ENCODE data around the gene TEKT3.
A peak's percentile ranks its signal among the peaks of the same experiment; 100 is the strongest.

Gene TEKT3

DNA sequence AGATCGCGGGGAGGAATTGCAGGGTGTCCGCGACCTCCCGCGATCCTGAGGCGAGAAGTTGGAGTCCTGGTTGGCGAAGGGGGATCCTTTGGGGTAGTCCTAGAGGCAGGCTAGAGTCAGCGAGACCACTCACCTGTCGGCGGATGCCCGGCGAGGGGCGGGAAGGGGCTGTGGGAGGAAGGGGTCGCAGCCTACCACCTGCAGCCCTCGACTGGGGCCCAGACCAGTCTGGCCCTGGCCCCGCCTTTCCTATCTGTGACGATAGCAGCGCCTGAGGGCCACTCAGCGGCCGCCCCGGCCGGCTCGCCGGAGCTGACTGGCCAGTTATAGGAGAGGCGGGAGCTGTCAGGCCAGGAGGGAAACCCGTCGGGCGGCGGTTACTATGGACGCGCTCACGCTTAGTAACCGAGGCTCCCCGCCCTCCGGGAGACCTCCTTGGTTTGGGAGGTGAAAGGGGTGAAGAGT, at the start of gene TEKT3:
Gene TEKT3, minus strand, starts transcription at position 213 of the 465 bp plus-strand sequence. CDS start 10,012 bp downstream, outside the sequence.
- peak; percentile 42 for DNase-seq

DNA sequence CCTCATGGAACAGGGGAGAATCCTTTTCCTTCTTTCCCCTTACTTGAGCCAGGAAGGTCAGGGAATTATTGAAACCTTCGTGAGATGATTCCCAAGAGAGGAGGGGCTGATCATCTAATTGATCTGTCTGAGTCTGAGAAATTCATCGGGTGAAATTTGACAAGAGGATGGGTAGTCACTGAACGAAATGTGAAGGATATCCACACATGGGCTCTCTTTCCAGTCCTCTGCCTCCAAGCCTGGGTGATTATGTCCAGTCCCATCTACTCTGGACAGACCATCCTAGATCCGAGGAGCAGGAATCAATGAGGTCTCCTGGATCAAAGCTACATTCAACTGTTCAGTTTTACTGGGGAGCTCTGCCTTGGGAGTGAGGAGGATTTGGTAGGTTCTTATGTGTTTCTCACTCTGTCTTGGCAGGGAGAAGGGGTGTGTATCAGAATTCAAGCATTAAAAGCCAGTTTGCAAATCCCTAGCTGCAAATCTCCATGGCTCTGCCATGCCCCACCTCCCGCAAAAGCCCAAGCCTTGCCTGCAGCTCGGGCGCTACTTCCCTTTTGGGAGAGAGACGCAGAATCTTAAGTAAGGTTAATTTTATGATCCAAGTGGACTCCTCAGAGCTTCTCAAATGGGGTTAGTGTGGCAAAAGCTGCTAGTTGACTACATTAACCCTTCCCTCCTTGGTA, 47.1 kb upstream of the TEKT3 start:
- DNase-seq: no peak

DNA sequence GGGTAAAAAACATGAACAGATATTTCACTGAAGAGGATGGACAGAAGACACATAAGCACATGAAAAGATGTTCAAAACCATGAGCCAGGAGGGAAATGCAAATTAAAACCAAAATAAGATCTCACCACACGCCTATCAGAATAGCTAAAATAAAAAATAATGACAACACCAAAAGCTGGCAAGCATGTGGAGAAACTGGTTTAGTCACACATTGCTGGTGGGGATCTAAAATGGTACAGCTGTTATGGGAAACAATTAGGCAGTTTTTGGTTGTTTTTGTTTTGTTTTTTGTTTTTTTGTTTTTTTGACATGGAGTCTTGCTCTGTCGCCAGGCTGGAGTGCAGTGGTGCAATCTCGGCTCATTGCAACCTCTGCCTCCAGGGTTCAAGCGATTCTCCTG, 44.7 kb upstream of the TEKT3 start:
- DNase-seq: no peak

DNA sequence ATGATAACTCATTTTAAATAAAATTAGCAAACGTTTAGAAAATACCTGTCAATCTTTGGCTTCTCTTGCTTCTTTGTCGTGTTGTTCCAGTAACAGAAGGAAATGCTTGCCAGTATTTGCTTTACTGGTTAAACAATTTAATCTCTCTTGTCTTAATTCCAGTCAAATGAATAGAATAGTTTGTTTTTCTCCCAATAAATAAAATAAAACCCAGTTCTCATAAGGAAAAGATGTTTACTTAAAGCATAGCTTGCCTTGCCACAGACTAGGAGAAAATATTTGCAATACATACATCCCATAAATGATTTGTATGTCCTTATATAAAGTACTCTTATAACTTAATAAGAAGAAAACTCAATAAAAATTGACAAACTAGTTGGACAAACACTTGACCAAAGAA, 43.9 kb upstream of the TEKT3 start:
- DNase-seq: no peak

DNA sequence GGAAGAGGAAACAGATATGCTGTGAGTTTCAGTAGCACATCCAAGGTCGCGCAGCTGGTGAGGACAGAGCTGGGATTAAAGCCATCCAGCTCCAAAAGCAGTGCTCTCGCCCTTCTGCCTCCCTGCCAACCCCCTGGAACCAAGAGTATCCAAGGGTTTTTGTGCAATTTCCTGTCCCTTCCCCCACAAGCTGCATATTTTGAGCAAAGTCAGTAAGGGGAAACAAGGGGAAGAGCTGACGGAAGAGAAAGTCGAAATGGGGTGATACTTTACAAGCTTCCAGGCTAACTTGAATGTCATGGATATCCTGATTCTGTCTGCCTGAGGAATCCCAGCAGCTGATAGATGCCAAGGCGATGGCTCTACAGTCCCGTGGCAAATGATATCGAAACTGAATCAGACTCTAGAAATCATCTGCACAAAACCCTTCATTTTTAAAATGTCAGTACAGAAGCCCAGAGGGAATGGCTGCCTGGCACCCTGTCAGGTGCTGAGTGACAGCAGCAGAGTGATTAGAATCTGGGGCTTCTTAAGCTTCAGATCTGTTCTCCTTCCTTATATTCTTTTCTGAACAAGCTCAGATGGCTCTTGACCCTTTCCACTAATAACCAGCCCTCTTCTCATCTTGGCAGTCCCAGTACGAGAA, 42.9 kb upstream of the TEKT3 start:
- DNase-seq: no peak

DNA sequence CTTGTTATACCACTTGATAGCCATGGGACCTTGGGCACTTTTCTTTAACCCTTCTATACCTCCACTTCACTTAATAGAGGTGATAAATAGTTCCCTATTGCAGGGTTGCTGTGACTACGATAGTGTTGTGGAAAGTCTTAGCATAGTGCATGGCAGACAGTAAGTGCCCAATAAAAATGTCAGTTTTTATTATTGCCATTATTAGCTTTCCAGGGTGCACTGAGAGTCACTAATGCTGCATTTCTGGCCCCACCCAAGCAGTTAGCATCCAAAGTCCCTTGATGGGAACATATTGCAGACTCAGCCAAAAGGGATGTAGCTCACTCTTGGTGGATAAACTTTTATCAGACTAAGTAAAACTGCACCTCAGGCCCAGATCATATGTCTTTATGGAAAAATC, 41.5 kb upstream of the TEKT3 start:
- DNase-seq: no peak

DNA sequence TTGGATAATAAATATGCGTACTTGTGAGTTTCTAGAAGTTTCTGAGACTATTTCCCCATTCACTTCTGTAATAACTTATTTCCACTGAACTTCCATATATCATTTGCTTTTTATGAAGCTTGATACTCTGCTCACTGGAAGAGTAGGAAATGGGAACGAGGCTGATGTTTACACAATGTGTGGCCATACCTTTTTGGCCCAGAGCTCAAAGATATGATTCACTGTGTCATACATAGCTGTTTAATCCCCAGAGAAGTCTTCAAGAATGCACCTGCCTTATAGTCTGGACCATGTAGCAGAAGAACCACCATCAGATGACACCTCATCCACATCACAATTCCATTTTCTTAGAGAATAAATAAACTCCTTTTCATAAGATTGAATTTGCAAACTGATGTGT, 40.3 kb upstream of the TEKT3 start:
- no peak for DNase-seq

DNA sequence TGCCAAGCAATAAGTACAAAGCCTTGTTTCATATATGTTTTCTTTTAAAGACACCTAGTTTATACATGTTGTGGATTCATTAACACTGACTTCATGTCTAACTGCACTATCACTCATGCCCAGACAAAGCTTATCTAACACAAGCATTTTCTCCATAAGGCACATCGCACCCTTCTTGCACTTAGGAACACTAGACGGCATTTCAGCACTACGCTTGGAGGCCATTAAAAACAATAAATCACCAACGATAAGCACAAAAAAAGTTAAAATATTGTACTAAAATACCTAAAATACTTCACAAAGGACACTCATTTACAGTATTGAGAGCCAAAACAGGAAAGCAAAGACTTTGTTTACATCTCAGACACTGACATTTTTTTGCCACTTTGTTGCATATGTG, 39.0 kb upstream of the TEKT3 start:
- peak; percentile 63 for DNase-seq

DNA sequence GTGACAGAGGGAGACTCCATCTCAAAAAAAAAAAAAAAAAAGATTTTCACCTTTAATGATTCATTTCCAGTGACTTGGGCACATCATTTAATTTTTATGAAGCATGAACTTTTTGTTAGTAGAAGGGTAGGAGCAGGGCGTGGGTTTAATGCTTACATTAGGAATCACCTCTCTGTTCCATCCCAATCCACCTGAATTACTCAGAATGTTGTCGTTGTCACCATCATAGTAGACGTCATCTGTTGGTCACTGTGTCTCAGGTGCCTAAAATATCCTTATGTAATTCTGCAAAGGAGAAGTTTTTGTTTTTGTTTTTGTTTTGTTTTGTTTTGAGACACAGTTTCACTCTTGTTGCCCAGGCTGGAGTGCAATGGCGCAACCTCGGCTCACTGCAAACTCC, 38.3 kb upstream of the TEKT3 start:
- no peak for DNase-seq

DNA sequence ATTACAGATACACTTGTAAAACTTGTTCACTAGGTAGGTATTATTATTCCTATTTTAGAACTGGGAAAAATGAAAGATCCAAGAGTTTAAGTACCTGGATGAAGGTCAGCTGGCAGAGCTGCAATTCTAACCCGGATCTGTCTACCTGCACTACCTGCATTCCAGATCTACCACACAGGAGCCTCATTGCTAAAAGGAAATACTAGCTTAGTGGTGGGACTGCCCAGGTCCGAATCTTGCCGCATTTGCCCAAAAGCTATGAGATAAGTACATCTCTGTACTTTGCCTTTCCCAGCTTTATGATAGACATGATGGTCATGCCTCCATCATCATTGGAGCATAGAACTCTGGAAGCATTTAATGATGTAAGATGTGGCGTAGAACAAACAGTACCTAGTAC, 36.8 kb upstream of the TEKT3 start:
- DNase-seq: no peak

DNA sequence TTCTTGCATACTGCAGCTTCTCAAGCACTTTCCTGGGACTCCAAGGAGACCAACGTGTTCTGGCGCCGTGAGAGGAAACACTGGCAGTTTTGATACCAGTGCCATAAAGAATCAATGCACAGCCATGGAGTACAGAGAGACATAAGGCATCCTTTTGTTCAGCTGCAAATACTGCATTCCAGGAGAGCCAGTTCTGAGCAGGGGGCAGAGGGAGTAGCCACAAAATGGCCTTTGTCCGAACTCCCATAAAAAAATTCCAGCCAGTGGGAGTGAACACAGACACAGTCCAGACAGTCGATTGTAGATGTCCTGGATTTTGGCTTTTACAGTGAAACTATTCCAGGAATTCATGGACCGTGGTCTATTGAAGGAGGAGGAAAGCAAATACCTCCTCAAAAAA, 36.2 kb upstream of the TEKT3 start:
- DNase-seq: no peak

DNA sequence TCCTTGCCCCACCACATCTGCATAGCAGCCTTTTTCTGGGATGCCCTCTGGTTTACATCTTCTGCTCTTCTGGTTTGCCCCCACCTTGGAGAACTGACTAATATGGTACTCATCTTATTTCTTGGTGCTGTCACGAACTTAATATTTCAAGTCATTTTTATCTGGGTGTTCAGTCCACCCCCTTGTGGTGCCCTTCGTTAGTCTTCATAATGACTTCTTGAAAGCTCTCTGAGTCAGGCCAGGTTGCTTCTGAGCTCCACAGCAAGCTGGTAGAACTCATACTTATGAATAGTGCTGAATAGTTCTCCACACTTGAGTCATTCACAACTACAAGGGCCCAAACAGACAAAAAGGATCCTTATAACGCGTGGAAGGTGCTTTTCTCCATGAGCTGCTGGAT, 35.8 kb upstream of the TEKT3 start:
- DNase-seq: no peak

DNA sequence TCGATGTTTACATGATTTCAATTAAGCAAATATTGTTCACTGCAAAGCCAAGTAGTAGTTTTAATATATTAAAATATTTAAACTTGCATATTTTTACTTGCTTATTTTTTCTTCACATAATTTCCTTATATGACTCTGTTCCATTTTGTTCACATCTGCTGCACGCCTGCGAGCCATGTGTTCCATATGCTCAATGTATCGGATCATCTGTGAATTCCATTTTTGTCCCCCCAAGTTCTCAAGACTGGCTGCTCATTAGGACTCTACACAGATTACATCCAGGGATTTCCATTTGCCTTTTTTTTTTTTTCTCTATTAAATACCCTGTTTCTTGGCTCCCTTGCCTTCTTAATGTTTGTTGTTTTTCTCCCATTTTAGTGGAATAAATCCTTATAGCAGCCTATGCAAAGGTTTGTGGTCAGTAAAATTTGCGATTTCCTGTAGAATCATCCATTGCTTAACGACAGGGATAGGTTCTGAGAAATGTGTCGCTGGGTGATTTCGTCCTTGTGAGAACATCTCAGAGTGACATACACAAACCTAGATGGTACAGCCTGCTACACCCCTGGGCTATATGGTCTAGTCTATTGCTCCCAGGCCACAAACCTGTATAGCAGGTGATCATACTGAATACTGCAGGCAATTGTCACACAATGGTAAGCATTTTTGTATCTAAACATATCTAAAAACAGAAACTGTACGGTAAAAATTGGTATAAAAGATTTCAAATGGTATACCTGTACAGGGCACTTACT, 30.2 kb upstream of the TEKT3 start:
- DNase-seq: no peak

DNA sequence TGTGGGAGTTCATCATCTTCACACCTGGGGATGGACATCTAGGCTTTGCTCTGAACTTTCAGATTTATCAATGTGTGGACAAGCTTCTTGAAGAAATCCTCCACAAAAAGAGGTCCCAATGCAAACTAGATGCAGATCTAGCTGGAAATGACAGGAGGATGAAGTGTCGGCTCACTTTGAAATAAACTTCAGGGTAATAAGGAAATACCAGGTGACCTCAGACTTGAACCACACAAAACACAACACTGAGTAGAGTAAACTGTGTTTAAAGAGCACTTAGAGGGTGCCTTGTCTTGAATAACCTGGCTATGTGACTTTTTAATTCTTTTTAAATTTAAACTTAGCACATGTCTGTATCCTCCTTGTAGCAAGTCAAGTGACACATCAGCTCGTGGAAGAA, 27.2 kb upstream of the TEKT3 start:
- no peak for DNase-seq

DNA sequence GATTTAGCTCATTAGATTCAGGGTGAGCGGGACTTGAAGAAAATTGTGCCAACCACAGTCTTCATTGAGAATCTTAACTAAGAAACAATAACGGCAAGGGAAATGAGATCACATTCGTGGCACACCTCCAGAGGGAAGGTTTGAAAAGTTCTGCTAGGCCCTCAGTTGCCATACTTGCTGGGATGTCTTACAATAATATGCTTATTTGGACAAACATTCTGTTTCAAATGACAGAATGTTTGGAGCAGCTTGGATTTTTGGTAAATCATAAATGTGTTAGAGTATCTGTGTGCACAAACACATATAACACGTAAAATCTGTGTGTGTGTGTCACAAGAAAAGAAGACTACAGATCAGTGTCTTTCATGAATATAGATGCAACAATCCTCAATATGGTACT, 24.6 kb upstream of the TEKT3 start:
- no peak for DNase-seq

DNA sequence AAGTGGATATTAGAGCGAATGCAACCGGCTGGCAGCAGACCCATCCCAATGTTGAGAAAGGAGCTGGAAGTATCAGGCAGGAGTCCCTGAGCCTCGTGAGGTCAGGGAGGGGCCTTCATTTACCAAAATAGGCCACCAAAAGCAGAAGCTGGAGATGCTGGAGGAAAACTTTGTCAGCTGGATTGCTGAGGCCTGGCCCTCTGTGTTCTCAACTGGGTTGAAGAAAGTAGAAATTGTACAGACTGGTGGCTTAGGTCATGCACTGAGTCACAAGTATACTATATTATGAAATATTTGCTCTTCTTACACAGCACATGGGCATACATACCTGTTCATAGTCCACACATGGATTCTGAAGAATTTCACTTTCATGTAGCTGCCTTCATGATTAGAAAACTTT, 23.2 kb upstream of the TEKT3 start:
- DNase-seq: no peak

DNA sequence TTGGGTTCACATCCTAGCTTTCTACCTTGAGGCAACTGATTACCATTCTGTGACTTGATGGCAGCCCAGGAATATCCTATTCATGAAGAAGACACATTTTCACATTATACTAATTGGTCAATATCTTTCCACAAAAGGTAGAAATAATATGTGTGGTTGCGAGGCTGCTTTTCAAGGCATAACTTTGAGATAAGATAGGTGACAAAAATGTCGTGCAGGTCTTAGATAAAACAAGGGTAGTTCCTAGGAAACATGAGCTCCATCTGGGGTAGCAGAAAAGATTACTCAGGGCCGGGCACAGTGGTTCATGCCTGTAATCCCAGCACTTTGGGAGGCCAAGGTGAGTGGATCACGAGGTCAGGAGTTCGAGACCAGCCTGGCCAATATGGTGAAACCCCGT, 22.3 kb upstream of the TEKT3 start:
- DNase-seq: no peak

DNA sequence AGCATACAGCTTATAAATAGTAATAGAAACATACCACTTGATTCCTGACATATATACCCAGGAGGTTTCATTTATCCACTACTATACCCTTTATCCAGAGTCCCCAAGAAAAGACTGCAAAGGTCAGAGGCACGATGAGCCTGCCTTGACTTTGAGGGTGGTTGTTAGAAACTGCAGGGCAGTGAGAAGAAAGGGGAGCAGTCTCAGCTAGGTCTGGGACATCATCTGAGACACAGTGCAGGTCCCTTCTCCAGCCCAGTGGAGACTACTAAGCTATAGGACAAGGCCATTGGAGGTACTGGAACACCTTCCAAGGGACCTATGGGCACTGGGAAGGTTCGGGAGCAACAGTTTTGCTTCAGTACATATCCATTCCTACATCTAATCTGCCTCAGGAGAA, 20.2 kb upstream of the TEKT3 start:
- no peak for DNase-seq

DNA sequence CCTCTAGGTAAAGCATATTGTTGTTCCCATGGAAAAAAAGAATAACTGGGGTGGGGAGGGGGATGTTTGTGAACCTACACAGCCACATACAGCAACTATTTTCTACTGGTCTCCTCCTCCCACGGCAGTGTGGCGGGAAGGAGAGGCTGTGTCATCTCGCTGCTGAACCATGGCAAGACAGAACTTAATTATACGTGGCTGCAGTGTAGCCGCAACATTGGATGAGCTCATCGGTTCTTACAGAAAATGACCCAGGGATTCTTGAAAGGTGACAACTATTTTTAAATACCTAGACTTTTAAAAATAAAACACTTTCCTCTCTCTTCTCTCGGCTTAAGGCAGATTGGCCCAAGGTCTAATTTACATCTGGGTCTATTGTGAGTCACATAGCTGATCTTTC, 19.8 kb upstream of the TEKT3 start:
- DNase-seq: no peak

DNA sequence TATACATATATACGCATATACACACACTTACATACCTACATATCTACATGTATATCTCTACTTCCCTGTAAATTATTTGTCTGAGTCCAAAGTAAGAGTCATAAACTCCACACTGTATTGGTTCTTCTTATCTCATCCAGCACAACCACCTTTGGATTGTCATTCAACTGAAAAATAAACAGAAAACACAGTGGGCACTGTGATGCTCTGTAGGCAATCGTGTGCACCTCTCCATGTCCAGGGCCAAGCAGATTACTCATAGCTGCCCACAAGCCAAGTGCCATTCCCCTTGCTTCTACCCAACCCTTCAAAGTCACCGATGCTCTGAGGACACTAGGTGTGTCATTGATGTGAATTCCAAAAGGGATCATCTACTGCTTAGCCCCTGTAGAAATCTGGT, 12.9 kb upstream of the TEKT3 start:
- no peak for DNase-seq

DNA sequence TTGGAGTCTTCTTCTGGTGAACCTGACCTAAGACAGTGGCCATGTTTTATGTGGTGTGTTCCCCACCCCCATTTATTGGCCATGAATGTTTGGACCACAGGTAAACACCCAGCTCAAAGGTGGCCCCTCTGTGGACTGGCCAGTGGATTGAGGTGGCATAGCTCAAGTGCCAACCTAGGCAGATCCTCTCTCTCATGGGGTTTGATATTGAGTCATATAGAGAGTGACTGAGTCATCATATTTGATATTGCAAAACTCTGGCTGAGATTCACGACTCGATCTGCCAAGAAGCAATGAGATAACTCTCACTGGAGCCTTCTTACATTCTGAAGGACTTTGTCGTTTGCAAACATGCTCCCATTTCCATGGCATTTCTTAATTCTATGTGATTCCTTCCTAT, 10.5 kb upstream of the TEKT3 start:
- no peak for DNase-seq

DNA sequence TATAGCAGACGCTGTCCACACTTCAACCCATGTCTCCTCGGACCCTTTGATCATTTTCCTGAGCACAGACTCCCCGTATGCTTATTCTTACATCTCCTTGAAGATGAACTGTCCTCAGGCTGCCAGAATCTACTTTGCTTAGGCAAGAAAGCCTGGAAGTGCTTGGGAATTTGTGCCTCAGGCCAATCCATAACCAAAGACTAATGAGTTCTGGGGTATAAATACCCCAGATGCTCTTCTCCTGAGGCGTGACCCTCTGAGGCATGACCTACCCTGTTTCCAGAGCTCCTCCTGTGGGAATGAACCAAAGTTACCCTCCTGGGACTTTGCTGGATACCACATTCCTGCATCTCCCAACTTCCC, 10.1 kb upstream of the TEKT3 start:
- DNase-seq: no peak

DNA sequence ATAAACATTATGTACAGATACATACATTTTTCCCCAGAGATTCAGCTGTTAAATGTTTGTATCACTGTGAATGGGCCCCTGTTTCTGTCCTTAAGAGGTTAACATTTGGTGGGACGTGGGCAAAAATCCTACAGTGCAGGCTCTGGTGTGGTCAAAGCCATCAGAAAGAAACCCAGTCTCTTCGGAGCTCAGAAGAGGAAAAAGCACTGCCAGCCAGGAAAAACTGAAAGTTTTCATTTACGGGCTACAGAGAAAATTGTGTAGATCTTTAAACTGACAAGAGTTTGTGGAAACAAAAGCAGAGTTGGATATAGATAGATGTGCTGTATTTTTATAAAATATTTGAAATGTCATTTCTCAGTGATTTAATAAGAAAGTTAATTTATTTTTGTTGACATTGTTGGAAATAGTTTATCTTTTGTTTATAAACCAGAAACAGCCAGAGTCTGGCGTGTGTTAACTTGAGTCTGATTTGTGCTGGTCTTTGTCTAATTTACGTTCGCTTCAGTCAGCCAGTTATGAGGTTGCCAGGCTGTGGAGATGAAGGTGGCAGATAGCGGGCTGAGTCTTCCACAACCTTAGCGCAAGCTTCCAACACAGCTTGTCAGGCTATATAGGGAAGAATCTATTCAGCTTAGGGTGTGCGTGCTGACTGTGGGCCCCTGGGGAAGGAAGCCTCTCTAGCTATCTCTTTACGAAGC, 9.5 kb upstream of the TEKT3 start:
- DNase-seq: no peak

DNA sequence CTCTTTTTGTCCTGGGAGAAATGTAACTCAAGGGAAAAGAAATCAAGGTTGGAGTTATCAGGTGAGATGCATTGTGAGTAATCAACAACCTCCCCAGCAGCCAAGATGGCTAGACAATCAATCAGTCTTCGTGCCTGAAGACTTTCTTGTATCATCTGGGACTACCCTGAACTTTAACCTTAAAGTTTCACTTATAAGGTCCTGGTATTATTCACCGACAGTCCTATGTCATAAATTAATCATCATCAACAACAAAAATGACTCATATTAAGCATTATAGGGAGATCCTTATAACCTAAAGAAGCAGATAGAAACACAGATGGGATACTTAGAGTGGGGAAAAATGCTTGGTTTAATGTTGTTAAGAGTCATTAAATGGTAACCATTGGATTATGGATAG, 7.7 kb upstream of the TEKT3 start:
- DNase-seq: no peak
